ENCODE measurements around the gene MON1A. TPM values are rescaled to one million over a fixed set of nuclear protein-coding genes. Genes with fewer than 3 reads are reported as not detected.

MON1A gene
- total RNA-seq, 1 experiment from 2014 or later: 9.0 TPM

GRCh38 chr3:49864505-49864904 lies 65.1 kb downstream of the MON1A start:
- BruUV-seq (replicated peaks): no TSS peak
- no peaks in the 10 kb centered on the region for H3K9me2 ChIP-seq (ENCODE audit: insufficient read depth)
- POLR2A ChIA-PET: no interaction called here
- H3K4me2 ChIP-seq (ENCODE audit: low read length): no peak overlapping the region
- DNase-seq (ENCODE audit: low read depth, low spot score) (no peak), ATAC-seq (no peak)
- TF ChIP-seq REST (IDR thresholded peaks at IDR 0.05; ENCODE audit: low read depth): no peak
- no peak for TF ChIP-seq POLR2AphosphoS5 (IDR thresholded peaks at IDR 0.05; ENCODE audit: low read depth, low read length)
- CTCF ChIA-PET: no interaction called here
- no peak overlapping the region for H2AFZ ChIP-seq (ENCODE audit: low read depth, low read length, poor library complexity, severe bottlenecking)
- no peak overlapping the region for H3K9ac ChIP-seq (ENCODE audit: low read length)
- intact Hi-C loops (cut with micrococcal nuclease): no loop called here
- no peaks in the 10 kb centered on the region for H3K79me2 ChIP-seq (ENCODE audit: insufficient read depth, low read length)
- H3K27ac ChIP-seq (ENCODE audit: low read depth, low read length): no peak overlapping the region
- no peaks in the 10 kb centered on the region for H3K36me3 ChIP-seq (ENCODE audit: control insufficient read depth in 1 of 2, insufficient read depth in 2 of 2, low read length in 2 of 2)
- H3K4me3 ChIP-seq (replicated peaks in 1 of 2; ENCODE audit: low read depth in 1 of 2, low read length in 2 of 2): no peak overlapping the region
- RAD21 ChIA-PET (ENCODE audit: low non-redundant PET in 1 of 2, low total read pairs in 2 of 2, uncharacterized antibody in 2 of 2, unreplicated experiment in 2 of 2): no interaction called here
- H3K4me1 ChIP-seq (ENCODE audit: control insufficient read depth in 1 of 2, insufficient read depth in 2 of 2, low read length in 2 of 2): 0 out of 4 replicates have a peak, but pooled peaks cover 0 to 6% of the 10 kb centered on the region in 2 experiments
- no peaks in the 10 kb centered on the region for H3K9me3 ChIP-seq (ENCODE audit: control insufficient read depth in 1 of 2, insufficient read depth in 1 of 2, low read depth in 1 of 2, low read length in 2 of 2)
- peaks cover 20% of the 10 kb centered on the region; the same call in 1 of the 2 replicates for H3K27me3 ChIP-seq (ENCODE audit: insufficient read depth, low read length)
- H4K20me1 ChIP-seq (ENCODE audit: insufficient read depth): no peaks in the 10 kb centered on the region

- no peak overlapping the region for H3K4me2 ChIP-seq (ENCODE audit: low read length)
- ATAC-seq (no peak), DNase-seq (ENCODE audit: low read depth, low spot score) (no peak)
- no peaks in the 10 kb centered on the region for H3K36me3 ChIP-seq (ENCODE audit: control insufficient read depth in 1 of 2, insufficient read depth in 2 of 2, low read length in 2 of 2)
- BruUV-seq (replicated peaks): no TSS peak
- H3K9me2 ChIP-seq (ENCODE audit: insufficient read depth): no peaks in the 10 kb centered on the region
- no peaks in the 10 kb centered on the region for H4K20me1 ChIP-seq (ENCODE audit: insufficient read depth)
- peaks cover 7 to 12% of the 10 kb centered on the region in 2 experiments; a peak in 3 of 4 replicates for H3K4me1 ChIP-seq (ENCODE audit: control insufficient read depth in 1 of 2, insufficient read depth in 2 of 2, low read length in 2 of 2)
- peaks cover 15% of the 10 kb centered on the region for H3K79me2 ChIP-seq (ENCODE audit: insufficient read depth, low read length)
- intact Hi-C loops (cut with micrococcal nuclease): no loop called here
- H3K9me3 ChIP-seq (ENCODE audit: control insufficient read depth in 1 of 2, insufficient read depth in 1 of 2, low read depth in 1 of 2, low read length in 2 of 2): no peaks in the 10 kb centered on the region
- ChIA-PET RAD21 (ENCODE audit: low non-redundant PET in 1 of 2, low total read pairs in 2 of 2, uncharacterized antibody in 2 of 2, unreplicated experiment in 2 of 2) (no interaction called here), CTCF (no interaction called here), POLR2A (no interaction called here)
- H3K27me3 ChIP-seq (ENCODE audit: insufficient read depth, low read length): peaks cover 15% of the 10 kb centered on the region; the same call in 1 of the 2 replicates
- no peak overlapping the region for H2AFZ ChIP-seq (ENCODE audit: low read depth, low read length, poor library complexity, severe bottlenecking)
- no peak overlapping the region for H3K9ac ChIP-seq (ENCODE audit: low read length)
- no peak overlapping the region for H3K4me3 ChIP-seq (replicated peaks in 1 of 2; ENCODE audit: low read depth in 1 of 2, low read length in 2 of 2)
- H3K27ac ChIP-seq (ENCODE audit: low read depth, low read length): no peak overlapping the region
- TF ChIP-seq FOSL1 (IDR thresholded peaks at IDR 0.05; ENCODE audit: low read depth): no peak
- TF ChIP-seq POLR2AphosphoS5 (IDR thresholded peaks at IDR 0.05; ENCODE audit: low read depth, low read length): no peak
- no peak for TF ChIP-seq POLR2A (IDR thresholded peaks at IDR 0.05; ENCODE audit: borderline replicate concordance, extremely low read depth, insufficient read depth, insufficient read length)
- no peak for TF ChIP-seq CBX3 (IDR thresholded peaks at IDR 0.05; ENCODE audit: low read depth)
- no peak for TF ChIP-seq ELF1 (IDR thresholded peaks at IDR 0.05; ENCODE audit: borderline replicate concordance, low read depth)
- TF ChIP-seq TCF7L2 (IDR thresholded peaks at IDR 0.05; ENCODE audit: borderline replicate concordance, extremely low read depth, insufficient read depth, insufficient read length): no peak
- no peak for TF ChIP-seq EZH2phosphoT487 (IDR thresholded peaks at IDR 0.05; ENCODE audit: borderline replicate concordance)
- no peak for TF ChIP-seq CTCF (IDR thresholded peaks at IDR 0.05 in 2 of 3, conservative IDR thresholded peaks at IDR 0.05 in 1 of 3; ENCODE audit: borderline replicate concordance in 1 of 3, insufficient read depth in 1 of 3, low read depth in 2 of 3, low read length in 2 of 3)
- TF ChIP-seq YY1 (IDR thresholded peaks at IDR 0.05; ENCODE audit: extremely low read depth, insufficient replicate concordance, low read depth, low read length): no peak
- no peak for TF ChIP-seq EZH2 (IDR thresholded peaks at IDR 0.05)
Observed at GRCh38 chr3:49859576-49860305, 69.9 kb downstream of the MON1A start.
